K562 (cell line): ENCODE results near the gene WDR18. TPM values are rescaled to one million over a fixed set of nuclear protein-coding genes. Genes with fewer than 3 reads are reported as not detected.

ENCODE experiments used
- E2F5 ChIP-seq: sonication (generic); formaldehyde crosslinking; IDR thresholded peaks from 2 replicates; pipeline ENCODE4 v1.8.0; 2022; ENCODE audit warnings: mild to moderate bottlenecking, missing genetic modification reagents
- ELF4 ChIP-seq: fragments of 450-650 bp; formaldehyde crosslinking; IDR thresholded peaks from 2 replicates; pipeline ENCODE4 v1.4.0; 2022; ENCODE audit warnings: missing genetic modification characterization
- FOXK2 ChIP-seq, 2 experiments: fragments of 450-650 bp; IDR thresholded peaks in 1 of 2; conservative IDR thresholded peaks in 1 of 2; 2 replicates each; pipeline ENCODE4 v1.6.1; 2016; ENCODE audit warnings: low read depth in 2 of 2, mild to moderate bottlenecking in 1 of 2
- HEY1 ChIP-seq: fragments of 250-450 bp; sonication (Bioruptor Pico); IDR thresholded peaks from 2 replicates; pipeline ENCODE4 v1.5.0; 2020; ENCODE audit warnings: mild to moderate bottlenecking, moderate library complexity, borderline replicate concordance
- HMG20B ChIP-seq: fragments of 250-450 bp; sonication (Bioruptor Pico); IDR thresholded peaks from 2 replicates; pipeline ENCODE4 v1.5.0; 2021; ENCODE audit warnings: mild to moderate bottlenecking
- HNRNPUL1 ChIP-seq: fragments of 200-400 bp; formaldehyde crosslinking; IDR thresholded peaks from 2 replicates; pipeline ENCODE4 v1.6.1; 2017; ENCODE audit warnings: low read length
- IFI16 ChIP-seq: fragments of 250-450 bp; sonication (Bioruptor Pico); IDR thresholded peaks from 2 replicates; pipeline ENCODE4 v2.1.2; 2022; ENCODE audit warnings: mild to moderate bottlenecking, inconsistent platforms
- MTA3 ChIP-seq: fragments of 450-650 bp; formaldehyde crosslinking; IDR thresholded peaks from 2 replicates; pipeline ENCODE4 v1.6.1; 2017; ENCODE audit warnings: mild to moderate bottlenecking, borderline replicate concordance
- MYBL2 ChIP-seq, 2 experiments: fragments of 450-650 bp in 1 of 2; sonication (generic) in 1 of 2; formaldehyde crosslinking in 1 of 2; IDR thresholded peaks; 2 replicates each; pipeline versions ENCODE4 v1.6.1 to v1.8.1; 2017 to 2022; ENCODE audit warnings: borderline replicate concordance in 1 of 2, inconsistent platforms in 1 of 2, low read depth in 1 of 2, mild to moderate bottlenecking in 1 of 2, missing genetic modification reagents in 1 of 2, moderate library complexity in 1 of 2
- NCOR1 ChIP-seq: fragments of 450-650 bp; IDR thresholded peaks from 2 replicates; pipeline ENCODE4 v1.6.1; 2016; ENCODE audit warnings: mild to moderate bottlenecking, moderate library complexity
- OTX1 ChIP-seq: fragments of 450-650 bp; formaldehyde crosslinking; IDR thresholded peaks from 2 replicates; pipeline ENCODE4 v1.4.0; 2022; ENCODE audit warnings: mild to moderate bottlenecking
- PCBP2 ChIP-seq: fragments of 200-400 bp; formaldehyde crosslinking; IDR thresholded peaks from 2 replicates; pipeline ENCODE4 v1.6.1; 2018; ENCODE audit warnings: low read length, low read depth, mild to moderate bottlenecking, moderate library complexity; ENCODE audit not compliant: poor library complexity, severe bottlenecking
- PHF21A ChIP-seq: fragments of 450-650 bp; IDR thresholded peaks from 2 replicates; pipeline ENCODE4 v1.6.1; 2017; ENCODE audit warnings: low read depth, borderline replicate concordance
- PPARD ChIP-seq: fragments of 250-450 bp; sonication (Bioruptor Pico); IDR thresholded peaks from 2 replicates; pipeline ENCODE4 v1.8.0; 2022; ENCODE audit warnings: inconsistent platforms, mild to moderate bottlenecking, moderate library complexity
- SAP30 ChIP-seq: fragments of 200-600 bp; sonication (generic); IDR thresholded peaks from 2 replicates; pipeline ENCODE4 v1.6.1; 2012; ENCODE audit warnings: borderline replicate concordance, low read depth, mild to moderate bottlenecking, moderate library complexity, low read length, control low read depth, inconsistent platforms; ENCODE audit not compliant: insufficient read depth, poor library complexity, severe bottlenecking
- SRSF3 ChIP-seq: fragments of 200-400 bp; formaldehyde crosslinking; IDR thresholded peaks from 2 replicates; pipeline ENCODE4 v1.6.1; 2016; ENCODE audit warnings: mild to moderate bottlenecking, low read length, moderate library complexity; ENCODE audit not compliant: insufficient read depth
- TEAD1 ChIP-seq, 2 experiments: fragments of 450-650 bp in 1 of 2; sonication (generic) in 1 of 2; formaldehyde crosslinking; IDR thresholded peaks; 2 replicates each; pipeline versions ENCODE4 v1.4.0 to v1.8.0; 2020 to 2022; ENCODE audit warnings: mild to moderate bottlenecking in 2 of 2, missing genetic modification reagents in 1 of 2
- THAP7 ChIP-seq: fragments of 250-450 bp; sonication (Bioruptor Pico); IDR thresholded peaks from 2 replicates; pipeline ENCODE4 v1.5.0; 2021
- TSC22D4 ChIP-seq: fragments of 450-650 bp; IDR thresholded peaks from 2 replicates; pipeline ENCODE4 v1.6.1; 2016; ENCODE audit warnings: missing genetic modification characterization, missing biosample characterization, control low read depth
- XRCC5 ChIP-seq: fragments of 200-400 bp; formaldehyde crosslinking; IDR thresholded peaks from 2 replicates; pipeline ENCODE4 v1.6.1; 2017; ENCODE audit warnings: low read depth, mild to moderate bottlenecking, low read length
- ZBTB11 ChIP-seq, 3 experiments: fragments of 200-800 bp in 1 of 3; fragments of 250-450 bp in 1 of 3; fragments of 450-650 bp in 1 of 3; sonication (Bioruptor Pico) in 1 of 3; sonication (Bioruptor generic) in 1 of 3; formaldehyde crosslinking in 1 of 3; IDR thresholded peaks; 2 replicates each; pipeline versions ENCODE4 v1.6.1 to v1.8.0; 2016 to 2022; ENCODE audit warnings: mild to moderate bottlenecking in 2 of 3, missing genetic modification characterization in 2 of 3, missing compliant biosample characterization in 1 of 3, moderate library complexity in 1 of 3
- ZNF586 ChIP-seq: fragments of 450-650 bp; formaldehyde crosslinking; conservative IDR thresholded peaks from 2 replicates; pipeline ENCODE4 v1.4.0; 2020; ENCODE audit warnings: mild to moderate bottlenecking, moderate library complexity
- ZNF644 ChIP-seq: fragments of 200-800 bp; sonication (Bioruptor generic); IDR thresholded peaks from 2 replicates; pipeline ENCODE4 v1.6.1; 2016; ENCODE audit warnings: low read depth, missing genetic modification characterization, missing compliant biosample characterization
- polyA plus RNA-seq, 8 experiments: library from polyadenylated mRNA; depleted of rRNA in 4 of 8; stranded (reverse) in 5 of 8; unstranded in 3 of 8; fragments of >200 nt; fragmentation: Nextera tagmentation in 2 of 8; fragmentation: Illumina TruSeq in 1 of 8; extraction: Ambion mirVana in 2 of 8; extraction: Trizol in 1 of 8; gene quantifications; 2 replicates each; pipeline versions ENCODE4 v1.2.1 to v1.2.3, GENCODE V29; 2011 to 2014; ENCODE audit warnings: inconsistent platforms in 1 of 8, missing spikeins in 1 of 8
- total RNA-seq, 7 experiments: library from RNA; depleted of rRNA in 6 of 7; stranded (reverse); fragments of >200 nt in 6 of 7; fragmentation: Illumina TruSeq in 2 of 7; extraction: Trizol in 2 of 7; gene quantifications; 2 replicates each; pipeline versions ENCODE4 v1.2.1 to v1.2.3, GENCODE V29; 2011 to 2021; ENCODE audit warnings: low replicate concordance in 1 of 7

WDR18 gene
- total and polyA plus RNA-seq, 9 of the 15 experiments (the other 6 are each of a cell fraction or from before 2014, with no cell fraction given) = 0.65 to 181 (median 30.1) TPM

- TF ChIP-seq HEY1 (CRISPR knock-in tag) = no peak
- no peak for TF ChIP-seq ZNF644 (tag)
- TF ChIP-seq XRCC5 = no peak
- TF ChIP-seq MTA3 = no peak
- TF ChIP-seq PCBP2 = no peak
- no peak for TF ChIP-seq ELF4
- TF ChIP-seq TEAD1 (CRISPR knock-in tag; IDR thresholded peaks at IDR 0.05) = no peak
- peak; percentile 76 for TF ChIP-seq NCOR1
- no peak for TF ChIP-seq E2F5 (CRISPR knock-in tag)
- no peak for TF ChIP-seq PHF21A
- TF ChIP-seq IFI16 (CRISPR knock-in tag) = no peak
- no peak for TF ChIP-seq PPARD
- no peak for TF ChIP-seq SAP30
- no peak for TF ChIP-seq OTX1 (CRISPR knock-in tag)
- TF ChIP-seq HNRNPUL1 = no peak
- TF ChIP-seq ZBTB11 (CRISPR knock-in tag; IDR thresholded peaks at IDR 0.05) = no peak
- TF ChIP-seq SRSF3 = no peak
- no peak for TF ChIP-seq TSC22D4 (tag)
- TF ChIP-seq ZNF586 = no peak
- no peak for TF ChIP-seq MYBL2 (IDR thresholded peaks at IDR 0.05; ENCODE audit: low read depth)
- TF ChIP-seq MYBL2 (CRISPR knock-in tag; IDR thresholded peaks at IDR 0.05; ENCODE audit: borderline replicate concordance) = no peak
- TF ChIP-seq HMG20B = no peak
- TF ChIP-seq FOXK2 (conservative IDR thresholded peaks at IDR 0.05 in 1 of 2, IDR thresholded peaks at IDR 0.05 in 1 of 2; ENCODE audit: low read depth in 2 of 2) = peak; percentile 93 to 95
- TF ChIP-seq THAP7 (CRISPR knock-in tag) = no peak
These were observed 22.1 kb upstream of the WDR18 start (continued) for GRCh38 chr19:961866-962620.
